Activated naive CD4-positive, alpha-beta T cell treated with anti-CD3 and anti-CD28 coated beads for 36 hours (primary cell): ENCODE results near the gene CDKN1A. TPM values are rescaled to one million over a fixed set of nuclear protein-coding genes. Genes with fewer than 3 reads are reported as not detected.

ENCODE experiments used
- CTCF ChIA-PET: fragments of 350-600 bp; sonication (Branson Sonifier 250); formaldehyde crosslinking; loops from one replicate; lab custom pipeline; 2021; ENCODE audit warnings: antibody characterized with exemption; lab: Charles Lee
- DNase-seq: peaks from one replicate; pipeline ENCODE4 v3.0.0-alpha.2; 2020
- H3K27ac Mint-ChIP-seq: one replicate; pipeline ENCODE4 v1.8.0; 2021; ENCODE audit warnings: mild to moderate bottlenecking, mixed read lengths
- H3K27me3 Mint-ChIP-seq: one replicate; pipeline ENCODE4 v1.8.0; 2021; ENCODE audit warnings: low read depth, mixed read lengths
- H3K36me3 Mint-ChIP-seq: one replicate; pipeline ENCODE4 v1.8.0; 2021; ENCODE audit warnings: low read depth, mixed read lengths
- H3K4me1 Mint-ChIP-seq: one replicate; pipeline ENCODE4 v1.8.0; 2021; ENCODE audit warnings: low read depth, mixed read lengths
- H3K4me3 Mint-ChIP-seq: one replicate; pipeline ENCODE4 v1.8.0; 2021; ENCODE audit warnings: mild to moderate bottlenecking, moderate library complexity, mixed read lengths
- H3K9me3 Mint-ChIP-seq: one replicate; pipeline ENCODE4 v1.8.0; 2021; ENCODE audit warnings: mixed read lengths
- intact Hi-C: fragments of 100-400 bp; cut with micrococcal nuclease; formaldehyde crosslinking; loops from one replicate; pipeline ENCODE4 v1.15.1; 2023
- total RNA-seq, 2 experiments: library from RNA; stranded (reverse); gene quantifications; one replicate each; pipeline ENCODE4 v1.2.3, GENCODE V29; 2021

The CDKN1A gene
- total RNA-seq, 2 experiments from 2014 or later = 90.1 to 92.3 TPM

DNA sequence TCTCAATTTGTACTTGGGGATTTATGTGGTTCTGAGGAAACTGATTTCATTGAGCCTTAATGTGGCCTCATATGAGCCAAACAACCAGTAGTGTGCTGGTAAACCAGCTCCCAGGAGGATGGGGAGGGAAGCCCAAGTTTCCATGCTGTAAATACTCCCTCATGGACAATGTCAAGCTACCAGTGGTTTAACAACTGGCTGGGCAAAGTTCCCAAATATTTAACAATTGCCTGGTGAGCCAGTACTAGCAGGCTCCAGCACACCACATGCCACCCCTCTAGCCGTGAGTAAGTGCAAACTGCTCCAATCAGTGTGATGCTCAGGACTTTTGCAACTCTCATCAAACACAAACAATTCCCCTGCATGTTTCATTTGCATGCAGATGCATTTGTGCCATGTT is 19.2 kb upstream of the CDKN1A start:
- Mint-ChIP-seq H3K4me3 (no peak overlapping the region), H3K4me1 (peaks cover 20% of the 10 kb centered on the region), H3K27ac (no peak overlapping the region), H3K36me3 (no peaks in the 10 kb centered on the region), H3K9me3 (no peaks in the 10 kb centered on the region), H3K27me3 (peaks cover 22% of the 10 kb centered on the region)
- intact Hi-C loops = no loop called here
- CTCF ChIA-PET = no interaction called here
- DNase-seq = no peak

DNA sequence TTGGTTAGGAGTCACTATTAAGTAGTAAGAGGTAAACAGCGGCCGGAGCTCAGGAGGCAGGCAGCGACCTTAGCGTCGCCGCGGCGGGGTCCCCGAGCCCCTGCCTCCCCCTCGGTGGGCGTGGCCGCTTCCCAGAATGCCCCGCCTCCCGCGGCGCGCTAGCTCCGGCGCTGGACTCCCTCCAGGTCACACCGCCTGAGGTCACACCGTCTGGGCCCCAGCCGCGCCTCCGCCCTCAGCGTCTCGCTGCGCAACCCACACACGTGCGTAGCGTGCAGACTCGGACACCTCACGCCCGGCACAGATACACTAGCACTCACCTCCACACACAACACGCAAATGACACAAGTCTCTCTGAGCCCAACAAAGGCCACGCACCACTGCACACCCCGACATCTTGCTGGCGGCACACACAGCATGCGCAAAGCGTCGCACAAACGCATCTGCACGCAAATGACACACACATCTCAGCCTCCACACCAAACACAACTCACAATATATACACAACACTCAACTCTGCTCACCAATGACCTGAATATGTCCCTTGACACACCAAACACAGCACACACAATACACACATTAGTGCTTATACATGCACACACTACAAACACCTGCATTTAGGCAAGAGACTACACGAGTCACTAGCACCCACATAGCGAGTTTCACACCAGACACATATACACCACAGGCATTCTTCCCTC is 17.6 kb upstream of the CDKN1A start:
- CTCF ChIA-PET = no interaction called here
- intact Hi-C loops = no loop called here
- no peaks in the 10 kb centered on the region for H3K36me3 Mint-ChIP-seq
- DNase-seq = no peak
- H3K27me3 Mint-ChIP-seq = peaks cover 18% of the 10 kb centered on the region
- H3K4me1 Mint-ChIP-seq = peaks cover 20% of the 10 kb centered on the region
- H3K27ac Mint-ChIP-seq = no peak overlapping the region
- no peak overlapping the region for H3K4me3 Mint-ChIP-seq
- no peaks in the 10 kb centered on the region for H3K9me3 Mint-ChIP-seq

DNA sequence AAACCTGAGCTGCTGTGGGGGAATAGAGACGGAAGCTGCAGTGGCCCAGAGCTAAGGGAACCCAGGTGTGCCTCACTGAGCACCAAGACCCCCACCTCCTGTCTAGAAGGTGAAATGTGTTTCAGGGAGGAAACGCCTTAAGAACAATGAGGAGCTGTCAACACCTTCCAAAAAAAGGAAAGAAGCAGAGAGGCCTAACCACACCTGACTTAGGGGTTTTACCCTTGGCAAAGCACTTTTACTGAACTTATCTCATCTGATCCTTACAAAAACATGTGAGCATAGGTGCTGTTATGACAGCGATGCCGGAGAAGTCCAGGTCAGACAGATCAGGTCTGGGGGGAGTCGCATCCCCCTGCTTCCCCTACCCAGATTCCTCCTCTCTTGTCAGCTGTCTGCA is 16.1 kb upstream of the CDKN1A start:
- Mint-ChIP-seq H3K4me1 (peaks cover 20% of the 10 kb centered on the region), H3K27me3 (peaks cover 13% of the 10 kb centered on the region), H3K9me3 (no peaks in the 10 kb centered on the region), H3K27ac (no peak overlapping the region), H3K36me3 (no peaks in the 10 kb centered on the region), H3K4me3 (no peak overlapping the region)
- intact Hi-C loops = no loop called here
- CTCF ChIA-PET = interaction anchor here (1.0 to 2.2 kb wide), 3 partner anchors 16 to 105 kb away, joined by 3 to 6 read pairs (median 6); partner anchors contain the start of gene CDKN1A
- DNase-seq = peak; percentile 18

DNA sequence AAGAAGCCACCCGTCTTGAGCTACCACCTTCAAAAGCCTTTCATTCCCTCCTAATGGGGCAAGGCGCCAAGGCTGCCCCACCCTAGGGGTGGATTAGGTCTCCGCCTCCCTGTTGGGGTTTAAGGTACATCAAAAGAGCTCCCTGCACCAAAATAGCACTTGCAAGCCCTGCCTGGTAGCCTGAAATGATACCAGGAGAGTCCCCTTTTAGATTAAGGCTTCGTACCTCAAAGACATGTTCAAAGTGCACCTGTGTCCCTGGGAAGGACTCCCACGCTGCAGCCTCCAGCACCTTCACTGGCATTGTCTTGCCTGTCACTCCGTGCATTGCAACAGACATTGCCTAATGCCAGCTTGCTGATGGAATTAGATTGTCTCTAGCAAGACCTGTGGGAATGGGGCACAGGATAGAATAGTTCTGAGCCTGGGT is 15.7 kb upstream of the CDKN1A start:
- H3K4me1 Mint-ChIP-seq = peaks cover 20% of the 10 kb centered on the region
- CTCF ChIA-PET = interaction anchor here (0.5 to 2.2 kb wide), 4 partner anchors 11 to 104 kb away, joined by 3 to 6 read pairs (median 4); partner anchors contain the start of gene CDKN1A
- no peak overlapping the region for H3K4me3 Mint-ChIP-seq
- no peaks in the 10 kb centered on the region for H3K9me3 Mint-ChIP-seq
- peaks cover 13% of the 10 kb centered on the region for H3K27me3 Mint-ChIP-seq
- peak; percentile 15 for DNase-seq
- intact Hi-C loops = no loop called here
- no peak overlapping the region for H3K27ac Mint-ChIP-seq
- no peaks in the 10 kb centered on the region for H3K36me3 Mint-ChIP-seq

DNA sequence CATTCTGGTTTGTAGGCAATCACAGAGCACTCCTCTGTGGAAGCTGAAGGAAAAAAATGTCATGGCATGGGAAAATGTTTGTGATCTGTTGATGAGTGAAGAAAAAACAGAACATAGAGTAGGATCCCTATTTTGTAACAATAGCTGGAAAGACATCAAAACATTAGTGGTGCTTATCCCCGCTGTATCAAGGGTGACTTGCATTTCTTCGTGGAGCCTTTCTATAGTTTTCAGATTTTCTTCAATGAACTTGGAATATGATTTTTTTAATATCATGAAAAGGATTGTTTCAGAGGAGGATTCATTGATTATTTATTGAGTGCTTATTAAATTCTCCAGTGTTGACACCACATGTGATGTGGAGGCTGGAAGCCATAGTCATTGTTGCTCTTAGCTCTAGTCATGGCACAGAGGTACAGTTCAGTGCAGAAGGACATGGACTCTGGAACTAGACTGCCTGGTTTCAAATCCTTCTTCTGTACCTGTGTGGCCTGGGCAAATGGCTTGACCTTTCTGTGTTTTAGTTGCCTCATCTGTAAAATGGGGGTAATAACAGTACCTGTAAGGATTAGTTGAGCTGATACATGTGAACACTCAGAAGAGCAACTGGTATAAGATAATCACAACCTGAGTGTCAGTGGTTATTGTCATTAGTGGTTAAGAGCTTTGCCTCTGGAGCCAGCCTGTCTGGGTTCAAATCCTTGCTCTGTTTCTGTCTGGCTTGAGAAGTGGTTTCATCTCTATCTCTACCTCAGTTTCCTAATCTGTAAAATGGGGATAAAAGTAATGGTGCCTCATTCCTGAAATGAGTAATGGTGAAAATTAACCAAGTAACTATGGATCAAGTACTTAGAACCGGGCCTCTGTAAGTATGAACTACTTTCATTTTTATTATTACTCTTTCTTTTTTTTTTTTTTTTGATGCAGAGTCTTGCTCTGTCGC is 14.7 kb upstream of the CDKN1A start:
- H3K36me3 Mint-ChIP-seq = no peaks in the 10 kb centered on the region
- intact Hi-C loops = no loop called here
- CTCF ChIA-PET = interaction anchor here (0.9 to 2.2 kb wide), 2 partner anchors 103 to 131 kb away, joined by 3 to 6 read pairs; no protein-coding TSS in a partner anchor
- DNase-seq = no peak
- H3K9me3 Mint-ChIP-seq = no peaks in the 10 kb centered on the region
- H3K27me3 Mint-ChIP-seq = peaks cover 10% of the 10 kb centered on the region
- H3K4me1 Mint-ChIP-seq = peaks cover 20% of the 10 kb centered on the region
- no peak overlapping the region for H3K27ac Mint-ChIP-seq
- H3K4me3 Mint-ChIP-seq = no peak overlapping the region

DNA sequence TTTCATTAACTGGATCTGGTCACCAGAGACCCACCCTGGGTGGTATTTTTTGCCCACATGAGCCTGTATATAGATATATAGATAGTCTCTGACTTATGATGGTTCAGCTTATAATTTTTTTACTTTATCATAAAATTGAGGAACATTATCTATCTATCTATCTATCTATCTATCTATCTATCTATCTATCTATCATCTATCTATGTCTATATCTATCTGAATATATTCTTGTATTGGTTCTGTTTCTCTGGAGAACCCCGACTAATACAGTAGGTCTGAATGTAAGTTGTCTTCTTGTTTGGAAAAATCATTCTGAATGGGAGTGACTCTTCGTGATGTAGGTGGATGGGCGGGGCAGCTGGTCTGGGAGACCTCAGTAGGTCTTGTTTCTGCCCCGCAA is 13.3 kb upstream of the CDKN1A start:
- no peaks in the 10 kb centered on the region for H3K9me3 Mint-ChIP-seq
- CTCF ChIA-PET = no interaction called here
- DNase-seq = no peak
- peaks cover under 1% of the 10 kb centered on the region for H3K27me3 Mint-ChIP-seq
- intact Hi-C loops = no loop called here
- no peak overlapping the region for H3K4me3 Mint-ChIP-seq
- H3K36me3 Mint-ChIP-seq = no peaks in the 10 kb centered on the region
- peaks cover 20% of the 10 kb centered on the region for H3K4me1 Mint-ChIP-seq
- no peak overlapping the region for H3K27ac Mint-ChIP-seq

DNA sequence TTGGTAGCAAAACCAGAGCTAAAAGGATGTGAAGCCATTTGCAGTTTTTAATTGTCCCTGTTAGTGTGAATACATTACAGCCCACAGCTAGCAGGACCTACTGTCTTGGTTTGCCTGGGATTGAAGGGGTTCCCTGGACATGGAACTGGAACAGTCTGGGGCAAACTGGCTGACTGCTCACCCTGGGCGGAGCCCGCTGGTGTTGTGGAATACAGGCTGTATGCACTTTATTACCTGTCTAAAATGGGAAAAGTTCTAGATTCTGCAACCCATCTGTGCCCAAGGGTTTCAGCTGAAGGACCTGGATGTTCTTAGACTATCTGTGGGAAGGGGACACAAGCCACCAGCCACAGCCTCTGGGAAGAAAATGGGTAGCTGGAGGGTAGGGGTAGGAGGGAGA is 12.2 kb upstream of the CDKN1A start:
- intact Hi-C loops = no loop called here
- Mint-ChIP-seq H3K4me1 (peaks cover 20% of the 10 kb centered on the region), H3K9me3 (no peaks in the 10 kb centered on the region), H3K27ac (no peak overlapping the region), H3K27me3 (no peaks in the 10 kb centered on the region), H3K36me3 (no peaks in the 10 kb centered on the region), H3K4me3 (no peak overlapping the region)
- CTCF ChIA-PET = interaction anchor here (0.6 kb wide), 1 partner anchor 38 kb away, joined by 3 read pairs; no protein-coding TSS in a partner anchor
- DNase-seq = no peak

DNA sequence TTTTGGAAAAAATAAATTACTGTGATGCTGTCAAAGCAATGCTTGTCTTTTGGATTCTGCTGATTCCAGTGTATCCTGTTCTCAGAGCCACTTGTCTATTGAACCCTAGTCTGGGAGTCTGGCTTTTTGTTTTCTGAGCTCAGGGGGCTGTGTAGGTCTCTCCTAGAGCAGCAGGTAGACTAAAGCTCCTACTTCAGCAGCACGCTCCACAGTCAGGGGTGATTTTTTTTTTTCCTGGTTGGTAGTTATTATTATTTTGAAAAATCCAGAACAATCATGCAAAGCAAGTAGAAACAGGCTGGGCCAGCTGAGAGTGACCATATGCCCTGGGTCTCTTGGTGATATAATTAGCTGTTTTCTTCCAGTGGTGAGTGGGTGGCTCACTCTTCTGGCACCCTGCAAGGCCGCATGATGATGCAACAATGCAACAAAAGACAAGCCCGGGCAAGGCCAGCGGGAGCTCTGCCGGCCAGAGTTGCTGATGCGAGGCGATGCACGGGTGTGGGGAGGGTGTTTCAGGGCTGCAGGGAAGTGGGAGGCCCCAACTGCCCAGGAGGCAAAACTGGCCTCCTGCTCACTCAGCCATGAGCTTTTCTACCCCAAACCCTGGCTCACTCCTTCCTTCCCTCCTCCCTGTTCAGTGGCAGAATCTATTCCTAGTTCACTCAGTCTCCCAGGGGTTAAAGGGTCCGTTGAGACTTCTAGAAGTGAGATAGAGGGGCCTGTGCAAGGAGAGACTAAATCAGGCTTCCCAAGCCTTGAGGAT is 11.5 kb upstream of the CDKN1A start:
- H3K4me1 Mint-ChIP-seq = peaks cover 19% of the 10 kb centered on the region
- no peak for DNase-seq
- no peaks in the 10 kb centered on the region for H3K27me3 Mint-ChIP-seq
- H3K36me3 Mint-ChIP-seq = no peaks in the 10 kb centered on the region
- CTCF ChIA-PET = interaction anchor here (0.6 to 1.1 kb wide), 2 partner anchors 39 to 67 kb away, joined by 3 read pairs; no protein-coding TSS in a partner anchor
- intact Hi-C loops = no loop called here
- H3K27ac Mint-ChIP-seq = no peak overlapping the region
- no peaks in the 10 kb centered on the region for H3K9me3 Mint-ChIP-seq
- H3K4me3 Mint-ChIP-seq = no peak overlapping the region

DNA sequence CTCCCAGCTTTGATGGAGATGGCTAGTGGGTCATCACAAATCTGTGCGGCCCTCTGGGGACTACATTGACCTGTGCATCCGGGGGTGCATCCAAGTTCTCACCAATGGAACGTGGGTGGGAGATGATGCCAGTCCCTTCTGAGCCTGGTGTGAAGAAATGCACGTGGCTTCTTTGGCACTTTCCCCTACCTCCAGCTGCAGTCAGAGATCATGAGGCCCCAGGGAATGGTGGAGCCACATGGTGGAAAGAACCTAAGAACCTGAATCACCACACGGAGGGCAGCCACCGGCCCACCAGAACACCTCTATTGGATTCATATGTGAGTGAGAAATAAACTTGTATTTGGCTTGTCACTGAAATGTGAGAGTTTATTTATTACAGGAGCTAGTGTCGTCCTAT is 9.9 kb upstream of the CDKN1A start:
- H3K27ac Mint-ChIP-seq = no peak overlapping the region
- no peak overlapping the region for H3K4me3 Mint-ChIP-seq
- DNase-seq = no peak
- H3K36me3 Mint-ChIP-seq = no peaks in the 10 kb centered on the region
- no peaks in the 10 kb centered on the region for H3K27me3 Mint-ChIP-seq
- intact Hi-C loops = no loop called here
- CTCF ChIA-PET = no interaction called here
- peaks cover 4% of the 10 kb centered on the region for H3K4me1 Mint-ChIP-seq
- H3K9me3 Mint-ChIP-seq = no peaks in the 10 kb centered on the region

DNA sequence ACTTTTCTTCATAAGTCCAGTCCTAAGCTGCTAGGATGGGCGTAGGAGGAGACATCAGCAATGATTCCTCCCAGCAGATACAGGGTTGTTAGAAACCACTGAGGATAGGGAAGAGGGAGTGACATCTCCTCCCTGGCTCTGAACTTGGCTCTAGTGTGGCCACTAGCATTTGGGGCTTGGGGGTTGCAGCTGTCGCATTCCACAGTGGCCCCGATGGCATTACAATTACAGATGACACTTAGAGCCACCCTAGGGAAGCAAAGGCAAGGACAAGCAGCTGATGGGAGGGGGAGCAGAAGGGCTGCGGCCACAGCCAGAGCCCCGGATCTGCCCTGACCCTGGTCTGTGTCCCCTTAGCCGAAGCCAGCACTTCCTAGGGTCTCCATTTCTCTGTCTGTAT is 9.5 kb upstream of the CDKN1A start:
- Mint-ChIP-seq H3K9me3 (no peaks in the 10 kb centered on the region), H3K36me3 (no peaks in the 10 kb centered on the region), H3K4me3 (no peak overlapping the region), H3K27me3 (no peaks in the 10 kb centered on the region), H3K27ac (no peak overlapping the region), H3K4me1 (peaks cover 2% of the 10 kb centered on the region)
- CTCF ChIA-PET = interaction anchor here (0.5 kb wide), 1 partner anchor 13 kb away, joined by 3 read pairs; no protein-coding TSS in a partner anchor
- intact Hi-C loops = no loop called here
- DNase-seq = no peak

DNA sequence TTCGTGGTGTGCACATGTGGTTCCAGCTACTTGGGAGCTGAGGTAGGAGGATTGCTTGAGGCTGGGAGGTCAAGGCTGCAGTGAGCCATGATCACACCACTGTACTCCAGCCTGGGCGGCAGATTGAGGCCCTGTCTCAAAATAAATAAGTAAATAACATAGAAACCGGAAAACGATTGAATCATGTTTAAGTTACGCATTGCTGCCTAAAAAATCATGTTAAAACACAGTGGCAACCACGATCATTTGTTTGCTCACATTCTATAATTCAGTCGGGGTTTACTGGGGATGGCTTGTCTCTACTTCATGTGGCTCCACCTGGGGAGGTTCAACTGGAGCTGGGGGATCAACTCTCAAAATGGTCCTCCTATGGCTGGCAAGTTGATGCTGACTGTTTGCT is 8.2 kb upstream of the CDKN1A start:
- no peaks in the 10 kb centered on the region for H3K27me3 Mint-ChIP-seq
- no peak overlapping the region for H3K4me3 Mint-ChIP-seq
- CTCF ChIA-PET = interaction anchor here (0.5 kb wide), 1 partner anchor 418 kb away, joined by 5 read pairs; no protein-coding TSS in a partner anchor
- no peak for DNase-seq
- no peaks in the 10 kb centered on the region for H3K36me3 Mint-ChIP-seq
- intact Hi-C loops = no loop called here
- no peaks in the 10 kb centered on the region for H3K9me3 Mint-ChIP-seq
- H3K27ac Mint-ChIP-seq = no peak overlapping the region
- H3K4me1 Mint-ChIP-seq = no peaks in the 10 kb centered on the region
